GM18868 (cell line): ENCODE results near the gene HYAL4.
A peak's percentile ranks its signal among the peaks of the same experiment; 100 is the strongest.
"Not testable (repeated sequence)": the region's sequence is repeated elsewhere in the genome, so short reads cannot be mapped to it uniquely, and the experiment has no call there.

Experiments used
- ATAC-seq: cut with Tn5 transposase; IDR thresholded peaks from one replicate; pipeline ENCODE4 v1.9.1; 2021; ENCODE audit warnings: mild to moderate bottlenecking, moderate library complexity; ENCODE audit not compliant: unreplicated experiment

The HYAL4 gene

GRCh38 chr7:123844712-123845219 is at the start of gene HYAL4:
Gene HYAL4, plus strand, starts transcription at chr7:123845169. Its CDS starts 23,105 bp downstream, at chr7:123868274.
- no peak for ATAC-seq

DNA sequence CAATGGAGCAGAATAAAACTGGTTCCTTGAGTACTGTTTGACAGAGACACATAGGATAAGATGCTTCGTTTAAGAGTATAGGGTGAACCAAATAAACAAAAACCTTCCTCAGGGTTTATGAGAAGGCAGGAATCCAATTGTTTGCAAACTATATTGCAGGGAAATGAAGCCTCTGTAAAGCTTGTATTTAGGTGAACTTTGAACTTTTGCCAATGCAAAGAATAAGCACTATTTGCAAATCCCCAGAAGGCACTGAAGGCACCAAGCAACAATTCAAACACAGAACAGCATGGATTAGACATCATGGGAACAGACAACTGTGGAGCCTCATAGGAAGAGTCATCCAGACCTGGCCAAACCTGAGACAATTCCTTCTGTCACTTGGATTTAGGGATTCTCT is 49.1 kb upstream of the HYAL4 start:
- no peak for ATAC-seq

DNA sequence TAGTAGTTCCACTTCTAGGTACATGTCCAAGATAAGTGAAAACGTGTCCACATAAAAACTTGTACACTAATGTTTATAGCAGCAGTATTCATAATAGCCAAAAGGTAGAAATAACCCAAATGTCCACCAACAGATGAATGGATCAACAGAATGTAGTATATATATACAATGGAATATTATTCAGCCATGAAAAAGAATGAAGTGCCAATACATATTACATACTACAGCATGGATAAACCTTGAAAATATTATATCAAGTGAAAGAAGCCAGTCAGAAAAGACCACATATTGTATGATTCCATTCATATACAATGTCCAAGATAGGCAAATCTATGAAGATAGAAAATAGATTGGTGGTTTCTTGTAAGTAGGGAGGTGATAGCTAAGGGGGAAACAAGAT is 48.4 kb upstream of the HYAL4 start:
- ATAC-seq, result no peak

DNA sequence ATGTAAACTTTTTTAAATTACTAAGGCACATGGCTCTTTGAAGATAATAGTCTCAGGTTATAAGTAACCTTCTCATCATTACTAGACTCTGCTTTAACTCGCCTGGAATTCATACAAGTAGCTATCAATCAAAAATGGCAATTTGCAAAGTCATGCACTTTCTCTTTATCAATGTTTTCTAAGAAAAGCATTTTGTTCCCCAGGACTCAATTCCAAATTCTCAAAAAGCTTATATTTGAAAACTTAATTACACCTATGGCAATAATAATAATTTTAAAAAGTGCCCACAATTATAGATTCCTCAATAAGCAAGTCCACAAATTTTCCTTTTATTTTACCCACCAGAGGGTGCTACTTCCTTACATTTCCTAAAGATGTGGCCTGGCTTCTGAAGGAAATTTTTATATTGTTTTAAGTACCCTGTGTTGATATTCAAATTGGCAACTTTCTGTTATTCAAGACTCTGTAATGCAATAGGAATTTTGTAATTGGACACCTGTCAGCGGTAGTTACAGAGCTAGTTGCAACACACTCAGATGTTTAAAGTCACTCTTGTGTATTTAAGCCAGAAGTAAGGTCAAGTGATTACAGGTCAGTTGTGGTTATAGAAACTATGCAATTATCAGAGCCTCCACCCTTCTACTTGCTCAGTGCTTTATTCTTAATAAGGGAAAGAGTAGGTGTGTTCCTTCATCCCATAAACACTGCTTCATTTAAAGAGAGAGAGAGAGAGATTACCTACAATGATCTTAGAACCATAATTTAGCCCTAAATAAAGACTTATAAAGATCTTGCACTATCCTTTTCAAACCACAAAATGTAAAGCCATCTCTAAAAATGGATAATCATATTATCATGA is 47.1 kb upstream of the HYAL4 start:
- peak; percentile 56 for ATAC-seq

DNA sequence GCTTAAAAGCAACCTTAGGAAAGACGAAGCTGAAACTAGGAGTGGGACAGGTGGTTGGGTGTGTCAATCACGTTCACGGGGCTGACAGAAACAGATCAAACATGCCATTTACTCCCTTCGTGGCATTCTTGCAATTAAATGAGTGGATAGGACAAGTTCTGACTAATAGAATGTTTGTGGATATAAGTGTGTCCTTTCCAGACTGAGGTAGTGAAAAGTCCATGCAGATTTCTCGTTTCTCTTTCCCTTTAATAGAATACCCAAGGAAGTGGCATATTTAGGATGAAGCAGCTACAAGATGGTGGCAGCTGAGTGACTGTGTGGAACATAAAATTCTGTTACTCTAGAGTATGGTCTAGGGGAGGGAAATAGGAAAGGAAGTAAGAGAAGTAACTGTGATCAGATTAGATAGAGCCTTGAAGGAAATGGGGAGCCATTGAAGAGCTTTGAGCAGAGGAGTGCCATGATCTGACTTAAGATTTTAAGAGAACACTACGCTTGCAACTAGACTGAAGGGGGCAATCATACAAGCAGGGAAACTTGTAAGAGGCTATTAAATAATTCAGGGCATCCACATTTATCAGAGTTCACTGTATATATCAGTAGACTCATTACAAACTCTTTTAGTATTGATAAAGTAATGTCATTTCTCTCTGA is 46.3 kb upstream of the HYAL4 start:
- ATAC-seq, result no peak

- no peak for ATAC-seq
These were observed 42.7 kb upstream of the HYAL4 start for GRCh38 chr7:123802249-123802648.

DNA sequence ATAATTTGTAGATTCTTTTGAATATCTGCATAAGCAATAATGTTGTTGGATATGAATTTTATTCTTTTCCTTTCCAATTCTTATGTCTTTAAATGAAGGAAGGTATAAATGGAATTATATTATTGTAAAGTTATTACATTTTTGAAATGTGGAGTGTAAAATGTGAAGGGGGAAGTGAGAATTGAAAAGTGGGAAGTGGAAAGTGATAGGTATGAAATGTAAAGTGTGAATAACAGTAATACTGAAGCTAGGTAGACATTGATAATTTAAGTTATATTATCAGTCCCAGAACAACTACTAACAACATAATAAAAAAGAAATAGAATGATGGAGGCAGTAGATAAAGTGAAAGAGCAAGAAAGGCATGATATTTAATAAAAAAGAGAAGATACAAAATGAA is 39.7 kb upstream of the HYAL4 start:
- peak; percentile 55 for ATAC-seq

DNA sequence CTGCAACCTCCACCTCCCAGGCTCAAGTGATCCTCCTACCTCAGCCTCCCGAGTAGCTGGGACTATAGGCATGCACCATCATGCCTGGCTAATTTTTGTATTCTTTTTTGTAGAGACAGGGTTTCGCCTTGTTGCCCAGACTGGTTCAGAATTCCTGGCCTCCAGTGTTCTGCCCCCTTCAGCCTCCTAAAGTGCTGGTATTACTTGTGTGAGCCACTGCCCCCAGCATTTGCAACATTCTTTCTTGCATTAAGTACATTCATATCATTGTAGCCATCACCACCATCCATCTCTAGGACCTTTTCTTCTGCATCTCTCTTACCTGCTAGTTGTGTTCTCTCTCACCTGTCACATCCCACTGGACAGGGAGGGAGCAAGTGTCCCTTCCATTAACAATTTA is 35.5 kb upstream of the HYAL4 start:
- ATAC-seq, result no peak

GRCh38 chr7:123811056-123811455 is 33.9 kb upstream of the HYAL4 start:
- no peak for ATAC-seq

DNA sequence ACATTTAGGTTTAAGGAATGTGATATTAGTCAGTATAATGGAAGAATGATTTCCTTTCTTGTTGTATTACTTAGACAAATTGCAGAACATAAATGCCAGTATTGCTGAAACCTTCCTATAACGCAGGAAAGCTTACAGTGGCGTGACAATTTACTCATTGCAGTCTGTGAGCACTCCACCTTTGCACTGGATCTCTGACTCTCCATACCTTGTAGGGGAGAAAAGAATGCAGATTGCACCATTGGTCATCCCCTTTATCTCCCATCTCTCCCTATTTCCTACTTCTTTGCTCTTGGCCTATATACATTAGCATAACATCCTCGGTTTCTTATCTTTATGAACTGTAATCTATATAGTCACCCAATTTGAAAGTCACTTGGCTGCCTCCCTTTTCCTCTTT is 28.1 kb upstream of the HYAL4 start:
- ATAC-seq, result no peak

- ATAC-seq, result no peak
These were observed 26.0 kb upstream of the HYAL4 start for GRCh38 chr7:123819001-123819400.

GRCh38 chr7:123819795-123820194 is 25.2 kb upstream of the HYAL4 start:
- ATAC-seq, result not testable (repeated sequence)

DNA sequence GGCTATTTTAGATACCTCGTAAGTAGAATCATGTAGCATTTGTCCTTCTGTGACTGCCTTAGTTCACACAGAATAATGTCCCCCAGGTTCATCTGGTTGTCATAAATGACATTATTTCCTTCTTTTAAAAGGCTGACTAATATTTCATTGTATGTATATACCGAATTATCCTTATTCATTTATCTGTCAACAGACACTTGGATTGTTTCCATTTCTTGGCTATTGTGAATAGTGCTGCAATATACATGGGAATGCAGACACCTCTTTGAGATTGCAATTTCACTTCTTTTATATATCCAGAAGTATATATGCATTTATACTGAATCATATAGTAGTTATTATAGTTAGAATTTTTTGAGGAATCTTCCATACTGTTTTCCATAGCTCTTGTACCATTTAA is 24.1 kb upstream of the HYAL4 start:
- ATAC-seq, result no peak

DNA sequence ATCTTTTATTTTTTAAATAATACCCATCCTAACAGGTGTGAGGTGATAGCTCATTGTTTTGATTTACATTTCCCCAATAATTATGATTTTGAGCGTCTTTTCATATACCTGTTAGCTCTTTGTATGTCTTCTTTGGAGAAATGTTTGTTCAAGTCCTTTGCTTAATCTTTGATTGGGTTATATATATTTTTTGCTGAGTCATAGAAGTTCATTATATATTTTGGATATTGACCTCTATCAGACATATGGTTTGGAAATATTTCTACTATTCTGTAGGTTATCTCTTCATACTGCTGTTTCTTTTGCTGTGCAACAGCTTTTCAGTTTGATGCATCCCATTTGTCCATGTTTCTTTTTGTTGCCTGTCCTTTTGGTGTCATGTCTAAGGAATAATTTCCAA is 23.6 kb upstream of the HYAL4 start:
- no peak for ATAC-seq

DNA sequence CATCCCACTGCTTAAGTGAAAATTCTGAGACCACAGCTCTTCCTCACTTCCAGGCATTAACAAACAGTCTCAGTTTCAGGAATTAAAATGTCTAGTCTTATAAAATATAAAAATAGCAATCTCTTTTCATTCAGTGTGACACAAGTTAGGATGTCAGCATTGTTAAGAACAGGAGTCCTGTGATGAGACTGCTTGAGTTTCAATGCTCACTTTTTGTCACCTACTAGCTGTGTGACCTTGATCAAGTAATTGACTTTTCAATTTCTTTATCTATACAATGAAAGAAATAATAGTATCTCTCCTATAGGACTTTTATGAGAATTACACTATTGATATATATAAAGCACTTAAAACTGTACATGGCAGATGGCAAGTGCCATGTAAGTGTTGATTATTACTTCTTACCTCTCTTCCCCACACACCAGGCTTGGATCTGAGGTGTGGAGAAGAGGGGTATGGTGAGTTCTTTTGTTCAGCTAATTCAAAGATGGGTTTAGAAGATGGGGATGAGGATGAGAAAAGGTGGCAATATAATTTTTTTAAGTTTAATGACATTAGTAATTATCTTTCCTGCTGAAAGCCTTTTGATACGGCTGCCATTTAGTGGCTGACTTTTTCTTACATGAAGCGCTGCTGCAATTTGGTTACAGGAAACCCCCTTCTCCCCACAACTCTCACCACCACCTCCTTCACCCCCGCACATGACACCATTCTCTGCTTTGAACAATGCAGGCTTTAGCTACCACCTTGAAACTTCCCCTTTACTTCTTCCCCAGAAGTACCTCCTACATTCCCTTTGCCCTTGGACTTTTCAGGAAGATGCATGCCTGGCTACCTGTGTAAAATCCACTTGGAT is 20.8 kb upstream of the HYAL4 start:
- peak; percentile 98 for ATAC-seq

GRCh38 chr7:123824754-123825067 is 20.3 kb upstream of the HYAL4 start:
- peak; percentile 45 for ATAC-seq

DNA sequence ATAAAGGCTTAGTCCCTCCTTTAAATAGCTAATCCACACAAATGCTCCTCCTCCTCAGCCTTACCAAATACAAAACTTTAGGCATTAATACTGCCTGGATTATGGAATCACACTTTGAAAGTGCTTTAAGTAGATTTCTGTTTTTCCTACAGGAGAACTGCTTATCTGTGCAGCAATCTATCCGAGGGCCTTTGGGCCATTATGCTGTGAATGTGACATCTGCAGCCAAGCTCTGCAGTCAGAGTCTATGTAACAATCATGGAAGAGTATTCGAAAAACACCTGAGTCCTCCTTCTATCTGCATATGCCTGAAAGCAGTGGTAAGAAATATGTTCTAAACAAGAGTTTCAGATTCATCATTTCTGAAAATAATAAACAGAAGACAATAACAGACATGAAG is 16.2 kb upstream of the HYAL4 start:
- no peak for ATAC-seq

DNA sequence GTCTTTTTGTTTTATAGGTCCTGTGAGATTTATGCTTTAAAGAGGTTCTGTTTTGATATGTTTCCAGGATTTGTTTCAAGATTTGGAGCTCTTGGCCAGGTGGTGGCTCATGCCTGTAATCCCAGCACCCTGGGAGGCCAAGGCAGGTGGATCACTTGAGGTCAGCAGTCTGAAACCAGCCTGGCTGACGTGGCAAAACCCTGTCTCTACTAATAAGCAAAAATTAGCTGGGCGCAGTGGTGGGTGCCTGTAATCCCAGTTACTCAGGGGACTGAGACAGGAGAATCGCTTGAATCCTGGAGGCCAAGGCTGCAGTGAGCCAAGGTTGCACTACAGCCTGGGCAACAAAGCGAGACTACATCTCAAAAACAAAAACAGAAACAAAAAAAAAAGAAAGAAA is 8.3 kb upstream of the HYAL4 start:
- no peak for ATAC-seq

- ATAC-seq, result not testable (repeated sequence)
These were observed 5.9 kb upstream of the HYAL4 start for GRCh38 chr7:123839106-123839505.

- ATAC-seq, result not testable (repeated sequence)
These were observed 827 bp upstream of the HYAL4 start for GRCh38 chr7:123844142-123844541.

GRCh38 chr7:123845823-123846216 is 851 bp downstream of the HYAL4 start:
- ATAC-seq, result peak; percentile 8
